GM13976 (cell line): Measurements from ENCODE around the gene GALNT12.
A peak's percentile ranks its signal among the peaks of the same experiment; 100 is the strongest.

Experiments used
- DNase-seq: peaks from one replicate; pipeline ENCODE4 v3.0.0; 2012; ENCODE audit warnings: low spot score
- CTCF ChIP-seq: IDR thresholded peaks from 2 replicates; pipeline ENCODE4 v1.5.1; 2012; ENCODE audit warnings: borderline replicate concordance, mild to moderate bottlenecking; ENCODE audit not compliant: insufficient read depth; ENCODE audit errors: extremely low read depth, missing control alignments, control extremely low read depth
- in situ Hi-C: fragments of 300-500 bp; cut with MboI; formaldehyde crosslinking; loops from one replicate; pipeline ENCODE4 v1.12.0; 2022; ENCODE audit warnings: low sequenced_read_pairs, mixed read lengths, inconsistent platforms; ENCODE audit not compliant: unreplicated experiment

Gene GALNT12

GRCh38 chr9:98807814-98808195 is 335 bp downstream of the GALNT12 start:
- no peak for TF ChIP-seq CTCF
- peak; percentile 55 for DNase-seq
- in situ Hi-C loops: no loop called here

GRCh38 chr9:98808411-98808815 is 943 bp downstream of the GALNT12 start:
- no peak for DNase-seq
- in situ Hi-C loops: no loop called here

GRCh38 chr9:98808875-98809274 is 1.4 kb downstream of the GALNT12 start:
- TF ChIP-seq CTCF: no peak
- in situ Hi-C loops: no loop called here
- DNase-seq: no peak

More at GRCh38 chr9:98808411-98808815, 943 bp downstream of the GALNT12 start:
- no peak for TF ChIP-seq CTCF

- no peak for DNase-seq
- in situ Hi-C loops: no loop called here
Measured at GRCh38 chr9:98809311-98810101, 2.0 kb downstream of the GALNT12 start.

GRCh38 chr9:98810102-98810842 is 2.8 kb downstream of the GALNT12 start:
- no peak for TF ChIP-seq CTCF
- in situ Hi-C loops: no loop called here
- DNase-seq: no peak

More at GRCh38 chr9:98809311-98810101, 2.0 kb downstream of the GALNT12 start:
- no peak for TF ChIP-seq CTCF

GRCh38 chr9:98811051-98811650 is 3.7 kb downstream of the GALNT12 start:
- no peak for TF ChIP-seq CTCF
- in situ Hi-C loops: no loop called here
- no peak for DNase-seq
